ENCODE data around the gene FMN2. TPM values are rescaled to one million over a fixed set of nuclear protein-coding genes. Genes with fewer than 3 reads are reported as not detected.

Gene FMN2
- total RNA-seq, 1 donor from 2014 or later = not detected

GRCh38 chr1:240503558-240503957 is 411.9 kb downstream of the FMN2 start:
- no peaks in the 10 kb centered on the region for H3K27me3 Mint-ChIP-seq
- no peak for ATAC-seq (ENCODE audit: low read depth)
- DNase-seq = no peak
- TF ChIP-seq CTCF (IDR thresholded peaks at IDR 0.05) = no peak
- intact Hi-C loops (cut with micrococcal nuclease) = no loop called here
- no peak overlapping the region for H3K4me3 Mint-ChIP-seq
- no peaks in the 10 kb centered on the region for H3K36me3 Mint-ChIP-seq (ENCODE audit: low read depth)
- CTCF ChIA-PET = no interaction called here
- peaks cover 4% of the 10 kb centered on the region for H3K9me3 Mint-ChIP-seq
- no peaks in the 10 kb centered on the region for H3K4me1 Mint-ChIP-seq
- H3K27ac Mint-ChIP-seq = no peak overlapping the region
- POLR2A ChIA-PET = no interaction called here

- TF ChIP-seq CTCF (IDR thresholded peaks at IDR 0.05) = no peak
- H3K27ac Mint-ChIP-seq = no peak overlapping the region
- H3K27me3 Mint-ChIP-seq = no peaks in the 10 kb centered on the region
- no peak overlapping the region for H3K4me3 Mint-ChIP-seq
- ATAC-seq (ENCODE audit: low read depth) (no peak), DNase-seq (no peak)
- no peaks in the 10 kb centered on the region for H3K36me3 Mint-ChIP-seq (ENCODE audit: low read depth)
- no peaks in the 10 kb centered on the region for H3K4me1 Mint-ChIP-seq
- ChIA-PET POLR2A (no interaction called here), CTCF (no interaction called here)
- intact Hi-C loops (cut with micrococcal nuclease) = no loop called here
- peaks cover 4% of the 10 kb centered on the region for H3K9me3 Mint-ChIP-seq
Observed at GRCh38 chr1:240506176-240506575, 414.5 kb downstream of the FMN2 start.

- Mint-ChIP-seq H3K27me3 (no peaks in the 10 kb centered on the region), H3K4me3 (no peak overlapping the region), H3K4me1 (no peaks in the 10 kb centered on the region), H3K27ac (no peak overlapping the region), H3K9me3 (peaks cover 4% of the 10 kb centered on the region), H3K36me3 (ENCODE audit: low read depth) (no peaks in the 10 kb centered on the region)
- ChIA-PET POLR2A (no interaction called here), CTCF (no interaction called here)
- TF ChIP-seq CTCF (IDR thresholded peaks at IDR 0.05) = no peak
- DNase-seq (no peak), ATAC-seq (ENCODE audit: low read depth) (no peak)
- intact Hi-C loops (cut with micrococcal nuclease) = no loop called here
Observed at GRCh38 chr1:240508201-240508600, 416.5 kb downstream of the FMN2 start.

GRCh38 chr1:240508950-240509349 is 417.3 kb downstream of the FMN2 start:
- ChIA-PET CTCF (no interaction called here), POLR2A (no interaction called here)
- H3K9me3 Mint-ChIP-seq = peaks cover 4% of the 10 kb centered on the region
- no peaks in the 10 kb centered on the region for H3K36me3 Mint-ChIP-seq (ENCODE audit: low read depth)
- ATAC-seq (ENCODE audit: low read depth) (no peak), DNase-seq (no peak)
- no peaks in the 10 kb centered on the region for H3K27me3 Mint-ChIP-seq
- H3K4me3 Mint-ChIP-seq = no peak overlapping the region
- no peak overlapping the region for H3K27ac Mint-ChIP-seq
- no peak for TF ChIP-seq CTCF (IDR thresholded peaks at IDR 0.05)
- no peaks in the 10 kb centered on the region for H3K4me1 Mint-ChIP-seq
- intact Hi-C loops (cut with micrococcal nuclease) = no loop called here

GRCh38 chr1:240511789-240512188 is 420.1 kb downstream of the FMN2 start:
- DNase-seq = no peak
- H3K4me3 Mint-ChIP-seq = no peak overlapping the region
- no peaks in the 10 kb centered on the region for H3K4me1 Mint-ChIP-seq
- CTCF ChIA-PET = no interaction called here
- intact Hi-C loops (cut with micrococcal nuclease) = no loop called here
- no peaks in the 10 kb centered on the region for H3K36me3 Mint-ChIP-seq (ENCODE audit: low read depth)
- H3K27me3 Mint-ChIP-seq = no peaks in the 10 kb centered on the region
- no peak for ATAC-seq (ENCODE audit: low read depth)
- POLR2A ChIA-PET = no interaction called here
- no peak for TF ChIP-seq CTCF (IDR thresholded peaks at IDR 0.05)
- H3K27ac Mint-ChIP-seq = no peak overlapping the region
- peaks cover 4% of the 10 kb centered on the region for H3K9me3 Mint-ChIP-seq
